ENCODE results near the gene GPR75. TPM values are rescaled to one million over a fixed set of nuclear protein-coding genes. Genes with fewer than 3 reads are reported as not detected.

GPR75 gene
- 0.74 TPM for polyA plus RNA-seq (2012; ENCODE audit: missing spikeins)

DNA sequence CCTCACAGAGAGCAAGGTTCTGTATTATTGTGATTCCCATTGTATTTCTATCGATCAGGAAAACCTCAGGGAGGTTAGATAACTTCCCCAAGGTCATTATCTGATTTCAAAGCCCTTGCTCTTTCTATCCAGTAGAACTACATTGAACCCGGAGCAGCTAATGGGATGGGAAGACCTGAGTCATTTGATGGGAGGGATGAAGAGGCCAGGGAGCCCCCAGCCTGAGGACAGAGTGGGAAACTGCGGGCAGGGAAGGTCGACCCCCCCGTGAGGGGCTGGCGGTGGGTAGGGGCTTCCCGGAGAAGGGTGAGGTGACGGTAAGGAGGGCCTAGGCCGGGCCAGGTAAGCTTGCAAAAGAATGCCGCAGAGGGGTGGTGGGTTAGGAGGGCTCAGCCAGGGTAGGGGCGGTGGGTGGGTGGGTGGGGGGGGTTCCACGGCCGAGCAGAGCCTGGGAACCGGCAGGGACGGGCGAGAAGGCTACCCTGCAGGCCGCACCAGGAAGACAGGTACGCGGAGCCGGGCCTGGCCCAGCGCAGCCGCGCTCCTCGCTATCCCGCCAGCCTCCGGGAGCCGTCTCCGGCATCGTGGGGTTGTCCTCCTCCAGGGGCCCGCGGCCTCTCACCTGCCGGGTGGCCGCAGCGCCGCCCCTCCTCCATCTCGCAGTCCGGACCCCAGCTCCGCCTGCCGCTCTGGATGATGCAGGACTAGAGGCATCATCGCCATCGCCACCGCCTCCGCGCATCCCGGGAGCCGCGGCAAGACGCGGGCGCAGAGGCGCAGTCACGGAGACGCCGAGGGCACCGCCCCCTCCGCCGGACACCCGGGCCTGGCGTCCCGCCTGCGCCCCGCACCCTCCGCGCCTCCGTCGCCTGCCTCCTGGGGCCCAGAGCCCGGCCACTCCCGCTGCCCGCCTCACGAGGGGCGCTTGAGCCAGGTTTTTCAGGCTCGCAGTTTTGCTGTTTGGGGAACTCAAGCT lies at the start of gene GPR75:
TSS of gene GPR75 (minus strand) at position 762 of the 976 bp plus-strand sequence. CDS start 5,211 bp downstream, outside the sequence.
- no peak for DNase-seq (ENCODE audit: insufficient read length)
- TF ChIP-seq POLR2A (IDR thresholded peaks at IDR 0.05; ENCODE audit: low read depth, low read length) (no peak), POLR2AphosphoS5 (IDR thresholded peaks at IDR 0.05; ENCODE audit: low read depth, low read length) (no peak), TAF1 (IDR thresholded peaks at IDR 0.05; ENCODE audit: borderline replicate concordance, low read depth, low read length) (no peak)
- FAIRE-seq, result no peak

DNA sequence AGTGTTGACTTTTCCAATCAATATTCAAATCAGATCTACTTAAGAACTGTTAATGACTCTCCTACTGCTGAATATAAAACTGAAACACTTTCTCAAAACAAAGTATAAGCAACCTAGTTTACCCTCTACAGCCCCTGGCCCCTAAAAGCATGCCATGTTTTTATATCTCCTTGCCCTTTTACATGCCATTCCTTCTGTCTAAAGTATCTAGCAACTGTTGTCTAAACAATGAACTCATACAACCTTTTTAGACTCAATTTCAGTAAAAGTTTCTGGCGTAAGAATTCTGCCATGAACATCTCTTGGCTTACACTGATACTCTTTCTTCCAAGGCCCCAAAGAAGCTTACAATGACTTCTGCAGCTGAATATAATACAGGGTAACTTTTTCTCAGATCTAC lies 47.8 kb upstream of the GPR75 start:
- no peak for FAIRE-seq

DNA sequence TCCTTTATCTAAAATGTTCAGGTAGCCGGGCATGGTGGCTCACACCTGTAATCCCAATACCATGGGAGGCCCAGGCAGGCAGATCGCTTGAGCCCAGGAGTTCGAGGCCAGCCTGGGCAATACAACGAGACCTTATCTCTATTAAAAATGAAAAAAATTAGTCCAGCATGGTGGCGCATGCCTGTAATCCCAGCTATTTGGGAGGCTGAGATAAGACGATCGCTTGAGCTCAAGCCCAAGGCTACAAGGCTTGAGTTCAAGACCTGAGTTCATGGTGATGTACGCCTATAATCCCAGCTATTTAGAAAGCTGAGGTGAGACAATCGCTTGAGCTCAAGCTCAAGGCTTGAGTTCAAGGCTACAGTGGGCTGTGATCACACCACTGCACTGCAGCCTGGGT lies 45.6 kb upstream of the GPR75 start:
- TF ChIP-seq POLR2AphosphoS5 (IDR thresholded peaks at IDR 0.05; ENCODE audit: low read depth, low read length) (no peak), POLR2A (IDR thresholded peaks at IDR 0.05; ENCODE audit: low read depth, low read length) (no peak), TAF1 (IDR thresholded peaks at IDR 0.05; ENCODE audit: borderline replicate concordance, low read depth, low read length) (no peak)
- DNase-seq (ENCODE audit: insufficient read length), result no peak
- FAIRE-seq, result no peak

More for the DNA sequence above, 47.8 kb upstream of the GPR75 start:
- DNase-seq (ENCODE audit: insufficient read length), result no peak
- TF ChIP-seq TAF1 (IDR thresholded peaks at IDR 0.05; ENCODE audit: borderline replicate concordance, low read depth, low read length) (no peak), POLR2A (IDR thresholded peaks at IDR 0.05; ENCODE audit: low read depth, low read length) (no peak), POLR2AphosphoS5 (IDR thresholded peaks at IDR 0.05; ENCODE audit: low read depth, low read length) (no peak)

DNA sequence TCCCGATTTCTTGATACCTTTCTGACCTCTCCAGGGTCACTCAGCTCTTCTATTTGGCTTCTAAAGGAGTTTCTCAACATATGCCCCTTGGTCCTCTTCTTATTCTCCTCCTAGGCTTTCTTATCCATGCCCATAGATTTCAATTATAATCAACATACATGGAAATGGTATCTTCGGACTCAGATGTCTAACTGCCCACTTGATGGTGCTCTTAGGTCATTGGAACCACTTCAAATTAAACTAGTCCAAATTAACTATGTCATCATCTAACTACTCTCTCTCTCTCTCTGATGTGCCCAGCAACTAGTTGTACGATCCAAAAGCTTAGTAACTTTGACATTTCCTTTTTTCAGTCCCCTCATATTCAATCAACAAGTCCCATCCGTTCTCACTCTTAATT lies 43.2 kb upstream of the GPR75 start:
- DNase-seq (ENCODE audit: insufficient read length) (no peak), FAIRE-seq (no peak)
- TF ChIP-seq POLR2AphosphoS5 (IDR thresholded peaks at IDR 0.05; ENCODE audit: low read depth, low read length) (no peak), POLR2A (IDR thresholded peaks at IDR 0.05; ENCODE audit: low read depth, low read length) (no peak), TAF1 (IDR thresholded peaks at IDR 0.05; ENCODE audit: borderline replicate concordance, low read depth, low read length) (no peak)

DNA sequence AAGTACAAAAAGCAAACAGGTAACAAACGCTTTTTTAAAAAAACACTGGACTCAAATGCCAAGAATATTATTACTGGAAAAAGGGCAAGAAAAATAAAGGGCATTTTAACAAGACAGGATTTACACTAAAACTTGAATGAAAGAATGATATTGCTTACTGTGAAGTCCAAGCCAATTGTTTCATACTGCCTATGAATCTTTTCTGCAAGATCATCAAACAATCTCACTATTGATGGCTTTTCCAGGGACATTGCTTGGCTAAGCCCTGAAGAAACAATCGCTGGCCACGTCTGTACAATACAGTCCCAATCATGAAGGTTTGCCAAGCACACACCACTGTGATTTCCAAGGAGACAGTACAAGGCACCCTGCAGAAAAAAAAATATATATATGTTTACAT lies 41.4 kb upstream of the GPR75 start:
- no peak for FAIRE-seq
- DNase-seq (ENCODE audit: insufficient read length), result no peak
- TF ChIP-seq POLR2A (IDR thresholded peaks at IDR 0.05; ENCODE audit: low read depth, low read length) (no peak), POLR2AphosphoS5 (IDR thresholded peaks at IDR 0.05; ENCODE audit: low read depth, low read length) (no peak), TAF1 (IDR thresholded peaks at IDR 0.05; ENCODE audit: borderline replicate concordance, low read depth, low read length) (no peak)

DNA sequence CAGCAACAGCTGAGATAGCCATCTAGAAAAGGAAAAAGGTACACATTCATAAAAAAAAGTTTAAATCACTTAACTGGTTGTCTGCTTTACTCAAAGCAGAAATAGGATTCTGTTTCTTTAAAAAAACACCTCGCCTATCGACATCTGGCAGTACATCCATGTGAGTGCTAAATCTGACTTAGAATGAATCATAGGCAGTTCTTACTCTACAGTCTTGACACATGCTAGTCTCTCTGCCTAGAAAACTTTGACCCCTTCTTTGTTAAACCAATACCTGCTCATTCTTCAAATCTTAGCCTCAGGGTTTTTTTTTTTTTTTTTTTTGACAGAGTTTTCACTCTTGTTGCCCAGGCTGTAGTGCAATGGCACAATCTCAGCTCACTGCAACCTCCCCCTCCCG lies 37.1 kb upstream of the GPR75 start:
- no peak for DNase-seq (ENCODE audit: insufficient read length)
- no peak for FAIRE-seq
- TF ChIP-seq TAF1 (IDR thresholded peaks at IDR 0.05; ENCODE audit: borderline replicate concordance, low read depth, low read length) (no peak), POLR2AphosphoS5 (IDR thresholded peaks at IDR 0.05; ENCODE audit: low read depth, low read length) (no peak), POLR2A (IDR thresholded peaks at IDR 0.05; ENCODE audit: low read depth, low read length) (no peak)

DNA sequence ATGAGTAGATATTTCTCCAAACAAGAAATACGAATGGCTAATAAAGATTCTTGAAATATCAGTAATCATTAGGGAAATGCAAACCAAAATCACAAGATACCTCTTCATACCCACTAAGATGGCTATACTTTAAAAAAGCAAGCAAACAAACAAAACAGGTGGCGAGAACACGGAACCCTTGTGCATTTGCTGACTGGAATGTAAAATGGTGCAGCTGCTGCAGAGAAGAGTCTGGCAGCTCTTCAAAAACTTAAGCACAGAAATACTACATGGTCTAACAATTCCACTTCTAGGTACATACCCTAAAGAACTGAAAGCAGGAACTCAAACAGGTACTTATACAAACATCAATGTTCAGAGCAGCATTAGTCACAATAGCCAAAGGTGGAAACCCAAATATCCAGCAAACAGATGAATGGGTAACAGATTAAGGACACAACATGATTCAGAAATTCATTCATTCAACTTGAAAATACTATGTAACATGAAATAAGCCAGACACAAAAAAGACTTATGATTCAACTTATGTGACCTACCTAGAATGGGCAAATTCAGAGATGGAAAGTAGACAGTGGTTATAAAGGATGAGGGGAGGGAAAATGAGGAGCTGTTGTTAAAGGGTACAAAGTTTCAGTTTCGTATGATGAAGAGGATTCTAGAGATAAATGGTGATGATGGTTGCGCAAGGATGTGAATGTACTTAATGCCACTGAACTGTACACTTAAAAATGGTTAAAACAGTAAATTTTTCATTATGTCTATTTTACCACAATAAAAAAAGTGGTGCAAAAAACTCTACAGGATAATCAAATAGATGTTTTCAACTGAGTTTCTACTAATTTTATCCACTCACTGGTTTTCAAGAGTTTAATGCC lies 26.9 kb upstream of the GPR75 start:
- TF ChIP-seq POLR2AphosphoS5 (IDR thresholded peaks at IDR 0.05; ENCODE audit: low read depth, low read length) (no peak), TAF1 (IDR thresholded peaks at IDR 0.05; ENCODE audit: borderline replicate concordance, low read depth, low read length) (no peak), POLR2A (IDR thresholded peaks at IDR 0.05; ENCODE audit: low read depth, low read length) (no peak)
- no peak for DNase-seq (ENCODE audit: insufficient read length)
- no peak for FAIRE-seq

DNA sequence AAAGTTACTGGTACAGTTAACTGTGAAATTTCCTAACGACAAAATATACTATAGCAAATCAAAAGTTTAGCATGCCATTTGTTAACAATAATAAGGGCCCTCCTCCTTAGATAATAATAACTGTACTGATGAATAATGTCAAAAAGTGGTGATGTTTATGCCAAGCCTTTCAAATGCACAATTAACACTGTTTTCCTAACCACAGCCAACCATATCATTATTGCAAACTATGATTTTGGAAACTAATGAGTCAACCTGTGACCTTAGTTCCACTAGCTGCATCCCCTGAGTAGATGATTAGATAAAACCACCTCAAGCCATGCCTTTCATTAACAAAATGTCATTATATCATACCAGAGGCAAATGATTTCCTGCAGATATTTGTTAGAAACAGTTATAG lies 25.1 kb upstream of the GPR75 start:
- DNase-seq (ENCODE audit: insufficient read length) (no peak), FAIRE-seq (no peak)
- TF ChIP-seq POLR2A (IDR thresholded peaks at IDR 0.05; ENCODE audit: low read depth, low read length) (no peak), TAF1 (IDR thresholded peaks at IDR 0.05; ENCODE audit: borderline replicate concordance, low read depth, low read length) (no peak), POLR2AphosphoS5 (IDR thresholded peaks at IDR 0.05; ENCODE audit: low read depth, low read length) (no peak)

DNA sequence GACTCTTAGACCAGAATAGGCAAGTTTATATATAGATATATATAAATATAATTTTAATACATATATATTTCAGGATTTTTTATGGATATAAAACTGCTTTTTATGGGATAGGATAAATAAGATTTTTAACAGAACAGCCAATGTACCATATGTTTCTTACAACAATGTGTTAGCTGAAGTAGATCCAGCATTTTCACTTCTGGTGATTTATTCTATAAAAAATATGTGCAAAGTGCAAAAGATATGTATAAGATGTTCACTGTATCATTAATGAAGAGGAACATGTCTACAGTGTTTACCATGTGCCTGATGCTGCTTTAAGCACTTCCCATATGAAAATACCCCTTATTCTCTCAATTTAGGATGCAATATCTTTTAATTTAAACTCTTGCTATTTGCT lies 22.2 kb upstream of the GPR75 start:
- no peak for DNase-seq (ENCODE audit: insufficient read length)
- TF ChIP-seq POLR2A (IDR thresholded peaks at IDR 0.05; ENCODE audit: low read depth, low read length), result no peak
- TF ChIP-seq POLR2AphosphoS5 (IDR thresholded peaks at IDR 0.05; ENCODE audit: low read depth, low read length), result no peak
- no peak for TF ChIP-seq TAF1 (IDR thresholded peaks at IDR 0.05; ENCODE audit: borderline replicate concordance, low read depth, low read length)
- no peak for FAIRE-seq

DNA sequence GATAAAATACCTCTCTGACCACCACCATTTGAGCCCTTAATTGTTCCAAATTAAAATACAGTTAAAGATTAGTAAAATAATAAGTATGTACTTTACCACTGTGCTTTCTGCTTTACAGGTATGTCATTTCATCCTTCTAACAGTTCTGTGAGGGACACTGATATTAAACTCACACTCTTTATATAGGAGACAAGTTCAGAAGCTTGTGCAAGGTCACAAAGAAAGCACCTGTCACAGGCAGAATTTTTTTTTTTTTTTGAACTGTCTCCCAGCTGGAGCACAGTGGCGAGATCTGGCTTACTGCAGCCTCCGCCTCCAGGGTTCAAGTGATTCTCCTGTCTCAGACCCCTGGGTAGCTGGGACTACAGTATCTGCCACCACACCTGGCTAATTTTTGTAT lies 21.6 kb upstream of the GPR75 start:
- FAIRE-seq (no peak), DNase-seq (ENCODE audit: insufficient read length) (no peak)
- no peak for TF ChIP-seq POLR2A (IDR thresholded peaks at IDR 0.05; ENCODE audit: low read depth, low read length)
- TF ChIP-seq POLR2AphosphoS5 (IDR thresholded peaks at IDR 0.05; ENCODE audit: low read depth, low read length), result no peak
- no peak for TF ChIP-seq TAF1 (IDR thresholded peaks at IDR 0.05; ENCODE audit: borderline replicate concordance, low read depth, low read length)

DNA sequence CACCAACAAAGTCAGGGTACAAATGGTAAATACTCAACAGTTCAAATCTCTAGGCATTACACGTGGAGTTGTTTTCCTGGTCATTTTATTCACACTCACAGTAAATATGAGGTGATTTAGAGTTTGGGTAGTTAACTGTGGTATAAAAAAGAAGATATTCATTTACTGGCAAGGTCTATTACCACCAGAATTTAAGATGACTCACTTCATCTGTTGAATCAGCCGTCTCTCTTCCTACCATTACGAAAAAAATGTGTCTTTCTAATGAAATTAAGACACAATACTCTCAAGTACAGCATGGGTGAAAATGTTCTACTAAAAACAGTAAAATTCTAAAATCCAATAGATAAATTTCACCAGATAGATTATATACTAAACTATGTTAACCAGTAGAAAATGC lies 21.0 kb upstream of the GPR75 start:
- no peak for DNase-seq (ENCODE audit: insufficient read length)
- TF ChIP-seq POLR2A (IDR thresholded peaks at IDR 0.05; ENCODE audit: low read depth, low read length) (no peak), TAF1 (IDR thresholded peaks at IDR 0.05; ENCODE audit: borderline replicate concordance, low read depth, low read length) (no peak)
- FAIRE-seq, result no peak

Data from GM12892 (cell line).